Endothelial cell of umbilical vein (primary cell): ENCODE data around the gene ERRFI1. TPM values are rescaled to one million over a fixed set of nuclear protein-coding genes. Genes with fewer than 3 reads are reported as not detected.

Source experiments
- BruUV-seq: library from RNA; stranded (reverse); fragments of 400-500 nt; replicated peaks from 2 replicates; lab custom pipeline; 2021; lab: Mats Ljungman, UMichigan
- CTCF ChIA-PET: fragments of 300-600, 350-600 bp; sonication (Branson Sonifier 250); formaldehyde crosslinking; loops from one replicate; lab custom pipeline; 2021; ENCODE audit warnings: antibody characterized with exemption, inconsistent platforms; lab: Charles Lee
- POLR2A ChIA-PET: fragments of 300-600, 350-600 bp; sonication (Branson Sonifier 250); formaldehyde crosslinking; loops from one replicate; lab custom pipeline; 2021; ENCODE audit warnings: antibody characterized with exemption, inconsistent platforms; lab: Charles Lee
- DNase-seq: peaks from one replicate; pipeline ENCODE4 v3.0.0-alpha.2; 2011; ENCODE audit warnings: low read depth, low spot score
- FAIRE-seq: peaks from 2 replicates; lab custom pipeline; 2011; peaks lifted over from hg19 to GRCh38; lab: Jason Lieb, UNC
- H2AFZ ChIP-seq: 2 replicates; pipeline ENCODE4 v1.6.0; 2012; ENCODE audit warnings: low read depth, low read length, control low read depth, inconsistent platforms
- H3K27ac ChIP-seq: 2 replicates; pipeline ENCODE4 v1.5.1; 2011; ENCODE audit warnings: low read depth, mild to moderate bottlenecking, control low read depth, low read length, moderate library complexity; ENCODE audit not compliant: insufficient read depth
- H3K27me3 ChIP-seq, 2 experiments: 2 replicates each; pipeline versions ENCODE4 v1.6.0 to v1.6.1; 2011; ENCODE audit warnings: low read length in 2 of 2, mixed read lengths in 1 of 2; ENCODE audit not compliant: control insufficient read depth in 2 of 2, insufficient read depth in 2 of 2
- H3K36me3 ChIP-seq, 2 experiments: 2 replicates in 1 of 2; 3 replicates in 1 of 2; pipeline ENCODE4 v1.5.1; 2011; ENCODE audit warnings: low read length in 2 of 2, mild to moderate bottlenecking in 1 of 2, moderate library complexity in 1 of 2; ENCODE audit not compliant: control insufficient read depth in 2 of 2, insufficient read depth in 2 of 2; ENCODE audit errors: extremely low read depth in 1 of 2
- H3K4me1 ChIP-seq: 3 replicates; pipeline ENCODE4 v1.5.1; 2011; ENCODE audit warnings: mild to moderate bottlenecking, low read length; ENCODE audit not compliant: control insufficient read depth, insufficient read depth; ENCODE audit errors: extremely low read depth
- H3K4me2 ChIP-seq: 2 replicates; pipeline ENCODE4 v1.6.1; 2011; ENCODE audit warnings: low read length, control low read depth, mixed read lengths; ENCODE audit not compliant: insufficient read depth
- H3K4me3 ChIP-seq, 3 experiments: fragments of 200-600 bp in 1 of 3; sonication (generic), shearing (Covaris generic) in 1 of 3; replicated peaks in 1 of 3; 2 replicates each; pipeline ENCODE4 v1.5.1; 2011 to 2016; ENCODE audit warnings: control low read depth in 3 of 3, low read length in 3 of 3, mild to moderate bottlenecking in 2 of 3, inconsistent platforms in 1 of 3, low read depth in 1 of 3, moderate library complexity in 1 of 3; ENCODE audit not compliant: insufficient read depth in 1 of 3
- H3K79me2 ChIP-seq: 2 replicates; pipeline ENCODE4 v1.6.0; 2012; ENCODE audit warnings: low read length, inconsistent platforms; ENCODE audit not compliant: control insufficient read depth, insufficient read depth
- H3K9ac ChIP-seq: replicated peaks from 2 replicates; pipeline ENCODE3; 2011; ENCODE audit warnings: low read length, control low read depth; ENCODE audit not compliant: insufficient read depth; ENCODE audit errors: extremely low read depth
- H3K9me1 ChIP-seq: replicated peaks from 3 replicates; pipeline ENCODE4 v1.6.0; 2011; ENCODE audit warnings: mild to moderate bottlenecking, low read length; ENCODE audit not compliant: control insufficient read depth, insufficient read depth; ENCODE audit errors: extremely low read depth
- H3K9me3 ChIP-seq: replicated peaks from 2 replicates; pipeline ENCODE4 v1.5.1; 2012; ENCODE audit warnings: low read length, inconsistent platforms; ENCODE audit not compliant: control insufficient read depth, insufficient read depth
- H4K20me1 ChIP-seq: replicated peaks from 2 replicates; pipeline ENCODE3; 2011; ENCODE audit warnings: mild to moderate bottlenecking, low read length; ENCODE audit not compliant: control insufficient read depth, insufficient read depth; ENCODE audit errors: extremely low read depth
- CTCF ChIP-seq, 2 donors: IDR thresholded peaks; 1 replicate in 1 of 2; 2 replicates in 1 of 2; pipeline ENCODE4 v1.5.1; 2011; ENCODE audit warnings: low read length in 2 of 2, mild to moderate bottlenecking in 2 of 2, moderate library complexity in 2 of 2, control low read depth in 1 of 2, inconsistent platforms in 1 of 2, low read depth in 1 of 2; ENCODE audit not compliant: insufficient read depth in 1 of 2; ENCODE audit errors: extremely low read depth in 1 of 2
- EZH2 ChIP-seq: IDR thresholded peaks from 2 replicates; pipeline ENCODE4 v1.6.1; 2012; ENCODE audit warnings: borderline replicate concordance, low read depth, mild to moderate bottlenecking, moderate library complexity, low read length, inconsistent platforms; ENCODE audit not compliant: severe bottlenecking
- FOS ChIP-seq: IDR thresholded peaks from 2 replicates; pipeline ENCODE4 v1.6.1; 2011; ENCODE audit warnings: mild to moderate bottlenecking, low read length, moderate library complexity, borderline replicate concordance; ENCODE audit not compliant: insufficient read depth
- GATA2 ChIP-seq: IDR thresholded peaks from 2 replicates; pipeline ENCODE4 v1.7.0; 2011; ENCODE audit warnings: low read depth, mild to moderate bottlenecking, moderate library complexity, mixed read lengths, low read length; ENCODE audit not compliant: insufficient read length, insufficient read depth
- JUN ChIP-seq: IDR thresholded peaks from 2 replicates; pipeline ENCODE4 v1.6.1; 2011; ENCODE audit warnings: borderline replicate concordance, low read depth; ENCODE audit not compliant: insufficient read length, insufficient read depth
- MAX ChIP-seq: IDR thresholded peaks from 2 replicates; pipeline ENCODE4 v1.6.1; 2011; ENCODE audit not compliant: insufficient read depth, insufficient read length
- MYC ChIP-seq: IDR thresholded peaks from one replicate; pipeline ENCODE4 v1.6.1; 2011; ENCODE audit warnings: mild to moderate bottlenecking, low read depth, low read length
- POLR2A ChIP-seq: IDR thresholded peaks from 2 replicates; pipeline ENCODE4 v1.6.1; 2012; ENCODE audit warnings: low read depth, mild to moderate bottlenecking, control low read depth, low read length
- POLR2AphosphoS5 ChIP-seq: IDR thresholded peaks from 2 replicates; pipeline ENCODE4 v1.6.1; 2012; ENCODE audit warnings: low read depth, mild to moderate bottlenecking, control low read depth, low read length, moderate library complexity; ENCODE audit not compliant: insufficient read depth
- dilution Hi-C: fragments of 300-500 bp; cut with MboI; formaldehyde crosslinking; loops from one replicate; pipeline ENCODE4 v1.15.0; 2019; ENCODE audit warnings: low sequenced_read_pairs; ENCODE audit not compliant: extremely low pct_ligation_motif_present
- intact Hi-C: fragments of 100-400 bp; cut with micrococcal nuclease; formaldehyde crosslinking; loops from one replicate; pipeline ENCODE4 v1.10.0; 2022
- polyA plus RNA-seq, 4 experiments: library from polyadenylated mRNA; depleted of rRNA in 3 of 4; stranded (reverse) in 3 of 4; unstranded in 1 of 4; fragments of >200 nt; gene quantifications; 2 replicates each; pipeline versions ENCODE4 v1.2.1 to v1.2.3, GENCODE V29; 2011 to 2012; ENCODE audit warnings: missing spikeins in 1 of 4
- total RNA-seq: library from RNA; stranded (reverse); gene quantifications from 2 replicates; pipeline ENCODE4 v1.2.3, GENCODE V29; 2021

The ERRFI1 gene
- total and polyA plus RNA-seq, 2 donors (not counting 3 experiments of a cell fraction or from before 2014, with no cell fraction given) = 28.1 to 32.0 TPM

GRCh38 chr1:8010080-8010664 is 15.9 kb downstream of the ERRFI1 start:
- DNase-seq (no peak), FAIRE-seq (no peak)
- Histone ChIP-seq H3K4me3 (no peak overlapping the region), H3K4me2 (no peak overlapping the region), H3K36me3 (peaks cover 21% of the 10 kb centered on the region in 2 experiments), H3K27me3 (no peaks in the 10 kb centered on the region), H4K20me1 (no peaks in the 10 kb centered on the region), H3K79me2 (peaks cover 26% of the 10 kb centered on the region), H2AFZ (no peak overlapping the region), H3K27ac (no peak overlapping the region), H3K9me3 (no peaks in the 10 kb centered on the region), H3K9me1 (no peaks in the 10 kb centered on the region), H3K4me1 (peaks cover 17% of the 10 kb centered on the region), H3K9ac (no peak overlapping the region)
- ChIA-PET POLR2A (no interaction called here), CTCF (no interaction called here)
- no TSS peak for BruUV-seq
- dilution Hi-C loops (loop anchor here (10.0 kb wide), 1 partner anchor 305 kb away; the partner anchor contains the start of gene SLC45A1), intact Hi-C loops (no loop called here)
- TF ChIP-seq CTCF (IDR thresholded peaks at IDR 0.05; ENCODE audit: extremely low read depth in 1 of 2, insufficient read depth in 1 of 2, low read depth in 1 of 2, low read length in 2 of 2) (no peak), POLR2AphosphoS5 (no peak), GATA2 (no peak), FOS (no peak), MYC (no peak), EZH2 (no peak), POLR2A (no peak), MAX (no peak), JUN (no peak)
